WERI-Rb-1 (cell line): ENCODE data around the gene WNT9A.

ENCODE experiments used
- DNase-seq: peaks from one replicate; pipeline ENCODE4 v3.0.0-alpha.2; 2020
- H3K27ac ChIP-seq: fragments of 250-450 bp; sonication (Bioruptor Pico); 2 replicates; pipeline ENCODE4 v1.5.1; 2020; ENCODE audit warnings: mild to moderate bottlenecking, moderate library complexity
- H3K27me3 ChIP-seq: fragments of 250-450 bp; sonication (Bioruptor Pico); 2 replicates; pipeline ENCODE4 v1.5.1; 2021; ENCODE audit warnings: mild to moderate bottlenecking, low read depth, moderate library complexity; ENCODE audit not compliant: insufficient read depth, severe bottlenecking
- H3K36me3 ChIP-seq: fragments of 250-450 bp; sonication (Bioruptor Pico); 2 replicates; pipeline ENCODE4 v1.5.1; 2020; ENCODE audit warnings: mild to moderate bottlenecking, moderate library complexity
- H3K4me3 ChIP-seq: 2 replicates; pipeline ENCODE4 v1.5.1; 2011; ENCODE audit warnings: low read depth, mild to moderate bottlenecking, control low read depth, low read length
- H3K9me3 ChIP-seq: fragments of 250-450 bp; sonication (Bioruptor Pico); 2 replicates; pipeline ENCODE4 v1.5.1; 2021; ENCODE audit warnings: mild to moderate bottlenecking, moderate library complexity; ENCODE audit not compliant: severe bottlenecking
- TF ChIP-seq, protein P1 (sequence below): IDR thresholded peaks from 2 replicates; pipeline ENCODE4 v1.5.1; 2011; ENCODE audit warnings: low read depth, mild to moderate bottlenecking, control low read depth, inconsistent platforms, low read length

Gene WNT9A

DNA sequence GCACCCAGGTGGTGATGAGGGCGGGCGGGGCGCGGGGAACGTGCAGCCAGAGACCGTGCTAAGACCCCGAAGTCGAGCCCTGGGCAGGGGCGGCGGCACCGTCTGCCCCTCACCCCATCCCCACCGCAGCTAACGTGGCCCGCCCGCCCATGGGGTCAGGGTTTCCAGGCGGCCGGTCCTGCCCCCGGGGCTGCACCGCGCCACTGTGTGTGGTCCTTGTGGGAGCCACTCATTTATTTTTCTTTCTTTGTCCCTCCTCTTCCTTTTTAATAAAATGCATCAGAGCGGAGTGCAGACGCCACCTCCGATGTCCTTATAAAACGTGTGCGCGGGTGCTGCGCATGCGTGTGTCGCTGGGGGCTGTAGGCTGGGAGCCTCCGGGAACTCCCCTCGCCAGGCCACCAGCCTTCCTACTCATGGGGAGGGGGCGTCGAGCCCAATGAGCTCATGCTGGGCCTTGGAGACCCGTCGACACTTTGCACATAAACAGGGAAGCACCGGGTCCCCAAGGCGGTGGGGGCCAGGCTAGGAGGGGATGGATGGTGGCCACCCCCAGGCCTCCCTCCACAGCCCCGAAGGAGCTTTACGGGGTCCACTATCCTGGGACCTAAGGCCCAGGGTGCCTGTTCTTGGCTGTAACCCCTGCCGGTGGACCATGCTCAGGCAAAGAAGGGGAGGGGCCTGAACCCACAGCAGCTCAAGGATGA, 59.9 kb downstream of the WNT9A start:
- no peaks in the 10 kb centered on the region for H3K36me3 ChIP-seq
- no peaks in the 10 kb centered on the region for H3K27me3 ChIP-seq
- DNase-seq, result no peak
- no peaks in the 10 kb centered on the region for H3K9me3 ChIP-seq
- no peak overlapping the region for H3K4me3 ChIP-seq
- TF ChIP-seq, protein P1, sequence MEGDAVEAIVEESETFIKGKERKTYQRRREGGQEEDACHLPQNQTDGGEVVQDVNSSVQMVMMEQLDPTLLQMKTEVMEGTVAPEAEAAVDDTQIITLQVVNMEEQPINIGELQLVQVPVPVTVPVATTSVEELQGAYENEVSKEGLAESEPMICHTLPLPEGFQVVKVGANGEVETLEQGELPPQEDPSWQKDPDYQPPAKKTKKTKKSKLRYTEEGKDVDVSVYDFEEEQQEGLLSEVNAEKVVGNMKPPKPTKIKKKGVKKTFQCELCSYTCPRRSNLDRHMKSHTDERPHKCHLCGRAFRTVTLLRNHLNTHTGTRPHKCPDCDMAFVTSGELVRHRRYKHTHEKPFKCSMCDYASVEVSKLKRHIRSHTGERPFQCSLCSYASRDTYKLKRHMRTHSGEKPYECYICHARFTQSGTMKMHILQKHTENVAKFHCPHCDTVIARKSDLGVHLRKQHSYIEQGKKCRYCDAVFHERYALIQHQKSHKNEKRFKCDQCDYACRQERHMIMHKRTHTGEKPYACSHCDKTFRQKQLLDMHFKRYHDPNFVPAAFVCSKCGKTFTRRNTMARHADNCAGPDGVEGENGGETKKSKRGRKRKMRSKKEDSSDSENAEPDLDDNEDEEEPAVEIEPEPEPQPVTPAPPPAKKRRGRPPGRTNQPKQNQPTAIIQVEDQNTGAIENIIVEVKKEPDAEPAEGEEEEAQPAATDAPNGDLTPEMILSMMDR, result no peak
- no peak overlapping the region for H3K27ac ChIP-seq

DNA sequence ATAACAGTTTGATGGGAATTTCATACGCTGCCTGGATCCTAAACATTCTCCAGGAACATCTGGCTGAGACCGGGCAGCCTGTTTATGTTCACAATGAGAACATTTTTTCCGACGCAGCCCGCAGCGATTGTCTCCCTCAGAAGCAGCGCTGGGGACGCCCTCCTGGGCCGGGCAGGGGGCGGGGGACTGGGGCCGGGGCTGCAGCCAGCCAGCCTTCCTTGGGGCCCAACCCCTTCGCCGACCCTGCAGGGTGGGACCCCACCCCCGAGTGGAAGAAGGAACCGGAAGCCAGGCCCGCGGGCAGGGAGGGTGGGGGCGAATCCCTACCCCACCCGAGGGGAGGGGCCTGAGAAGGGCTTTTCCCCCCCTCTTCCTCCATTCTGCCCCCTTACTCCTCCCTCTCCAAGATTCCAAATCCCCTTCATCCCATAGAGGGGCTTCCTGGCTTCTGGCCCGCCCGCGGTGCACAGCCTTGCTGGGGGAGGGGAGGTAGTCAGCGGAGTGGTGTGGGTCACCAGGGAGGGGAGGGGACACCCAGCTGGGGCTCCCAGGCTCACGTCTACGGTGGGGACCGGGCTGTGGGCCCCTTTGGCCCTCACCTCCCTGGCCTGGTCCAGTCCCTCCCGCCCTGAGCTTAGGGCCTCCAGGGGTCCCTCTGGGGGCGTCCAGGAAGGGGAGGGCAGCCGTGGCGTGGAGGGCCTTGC, 60.6 kb downstream of the WNT9A start:
- Histone ChIP-seq H3K27me3 (no peaks in the 10 kb centered on the region), H3K9me3 (no peaks in the 10 kb centered on the region), H3K27ac (no peak overlapping the region), H3K4me3 (no peak overlapping the region), H3K36me3 (no peaks in the 10 kb centered on the region)
- DNase-seq, result no peak
- TF ChIP-seq, protein P1, result no peak

DNA sequence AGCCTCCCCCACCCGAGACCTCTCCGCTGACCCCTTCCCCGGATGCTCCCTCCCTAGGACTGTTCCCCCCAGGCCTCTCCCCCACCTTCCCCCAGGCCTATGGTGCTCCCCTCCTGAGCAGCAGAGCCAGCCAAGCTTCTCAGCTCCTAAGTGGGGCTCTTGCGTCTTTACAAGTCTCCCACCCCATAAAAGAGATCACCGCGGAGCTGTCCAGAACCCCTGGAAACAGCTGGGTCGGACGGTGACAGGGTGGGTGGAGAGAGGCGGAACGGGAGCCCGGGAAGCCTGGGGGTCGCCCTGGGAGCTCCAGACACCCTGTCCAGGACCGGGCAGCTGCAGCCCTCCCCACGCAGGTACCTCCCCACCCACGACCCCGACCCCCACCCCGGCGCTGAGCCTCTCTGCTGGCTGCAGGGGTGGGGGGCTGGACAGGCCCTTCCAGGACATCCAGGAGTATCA, 61.2 kb downstream of the WNT9A start:
- H3K9me3 ChIP-seq, result no peaks in the 10 kb centered on the region

DNA sequence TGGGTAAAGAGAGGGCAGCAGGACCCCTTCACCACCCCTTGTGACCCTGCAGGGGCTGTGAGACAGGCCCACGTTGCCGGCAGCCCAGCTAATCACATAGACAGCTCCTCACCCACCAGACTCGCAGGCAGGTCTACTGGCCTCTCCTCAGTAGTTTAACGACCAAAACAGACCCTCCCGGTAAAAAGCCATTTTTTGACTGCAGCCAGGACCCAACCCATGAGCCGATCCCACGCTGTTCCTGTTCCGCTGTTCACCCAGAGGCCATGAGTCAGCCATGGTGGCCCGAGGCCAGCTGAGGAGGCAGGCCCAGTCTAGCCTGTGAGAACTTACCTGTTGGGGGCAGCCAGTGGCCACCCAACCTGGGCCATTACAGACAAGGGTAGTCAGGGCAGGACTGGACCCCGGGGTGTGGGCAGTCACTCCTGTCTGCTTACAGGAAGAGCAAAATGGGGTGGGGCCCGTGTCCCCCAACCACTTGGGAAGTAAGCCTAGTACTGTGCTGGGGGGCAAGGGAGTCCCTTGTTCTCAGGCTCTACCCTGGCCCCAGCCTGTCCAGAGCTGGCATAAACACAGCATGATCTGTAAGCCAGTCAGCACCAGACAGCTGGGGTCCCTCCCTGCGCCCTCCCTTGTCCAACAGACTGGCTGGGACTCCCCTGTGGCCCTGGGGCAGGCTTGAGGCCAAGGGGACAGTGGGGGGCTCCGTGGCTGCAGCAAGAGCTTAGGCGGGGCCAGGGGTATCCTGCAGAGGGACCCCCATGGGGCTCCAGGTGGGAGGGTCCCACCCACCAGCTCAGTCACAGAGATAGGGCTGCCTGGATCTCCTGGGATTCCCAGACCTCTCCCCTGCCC, 61.9 kb downstream of the WNT9A start:
- Histone ChIP-seq H3K9me3 (no peaks in the 10 kb centered on the region), H3K4me3 (no peak overlapping the region), H3K27ac (no peak overlapping the region), H3K27me3 (no peaks in the 10 kb centered on the region), H3K36me3 (no peaks in the 10 kb centered on the region)
- DNase-seq, result no peak
- TF ChIP-seq, protein P1, result no peak

More for the DNA sequence above, 61.2 kb downstream of the WNT9A start:
- TF ChIP-seq, protein P1, result no peak
- no peak overlapping the region for H3K4me3 ChIP-seq
- no peaks in the 10 kb centered on the region for H3K27me3 ChIP-seq
- DNase-seq, result no peak
- no peaks in the 10 kb centered on the region for H3K36me3 ChIP-seq
- H3K27ac ChIP-seq, result no peak overlapping the region

DNA sequence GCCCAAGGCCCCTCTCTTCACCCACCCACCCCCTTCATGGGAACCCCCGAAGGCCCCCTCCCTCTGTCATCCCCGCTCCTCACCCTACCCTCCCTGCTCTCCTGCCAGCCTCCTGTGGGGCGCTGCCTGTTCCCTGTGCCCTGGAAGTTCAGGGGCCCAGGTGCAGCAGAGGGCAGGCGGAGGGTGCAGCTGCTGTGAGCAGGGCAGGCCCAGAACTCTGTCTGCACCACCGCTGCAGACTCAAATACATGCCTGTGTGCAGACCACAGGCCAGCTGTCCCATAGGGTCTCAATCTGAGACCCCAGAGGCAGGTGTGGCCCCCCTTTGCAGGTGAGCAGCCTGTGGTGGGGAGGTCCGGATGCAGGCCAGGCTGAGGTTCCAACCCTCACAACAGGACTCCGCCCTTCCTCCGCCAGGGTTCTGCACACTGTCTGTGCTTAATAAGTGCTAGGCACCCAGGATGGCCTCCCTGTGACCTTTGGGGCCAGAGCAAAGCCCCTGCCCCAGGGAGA, 62.5 kb downstream of the WNT9A start:
- H3K4me3 ChIP-seq, result no peak overlapping the region
- no peaks in the 10 kb centered on the region for H3K36me3 ChIP-seq
- DNase-seq, result no peak
- no peaks in the 10 kb centered on the region for H3K27me3 ChIP-seq
- H3K9me3 ChIP-seq, result no peaks in the 10 kb centered on the region
- TF ChIP-seq, protein P1, result no peak
- no peak overlapping the region for H3K27ac ChIP-seq
